Measurements from ENCODE around the gene DNMT3L.
"Not testable (repeated sequence)": the region's sequence is repeated elsewhere in the genome, so short reads cannot be mapped to it uniquely, and the experiment has no call there.

DNMT3L gene
- 0 reads per million in 3 experiments for total RNA-seq

GRCh38 chr21:44261675-44262295 is at the start of gene DNMT3L:
TSS of gene DNMT3L (minus strand) at chr21:44261897. CDS start at chr21:44261259, 638 bp downstream.
- no peak for DNase-seq

GRCh38 chr21:44310628-44311507 is 49.2 kb upstream of the DNMT3L start:
- DNase-seq: no peak

GRCh38 chr21:44306936-44307704 is 45.4 kb upstream of the DNMT3L start:
- no peak for DNase-seq

- no peak for DNase-seq
Measured at GRCh38 chr21:44305691-44306090, 44.0 kb upstream of the DNMT3L start.

- DNase-seq: peak; percentile 34
Measured at GRCh38 chr21:44304877-44305293, 43.2 kb upstream of the DNMT3L start.

- DNase-seq: no peak
Measured at GRCh38 chr21:44304011-44304616, 42.4 kb upstream of the DNMT3L start.

- DNase-seq: no peak
Measured at GRCh38 chr21:44303490-44303981, 41.8 kb upstream of the DNMT3L start.

- not testable (repeated sequence) for DNase-seq
Measured at GRCh38 chr21:44302573-44303401, 41.1 kb upstream of the DNMT3L start.

GRCh38 chr21:44301961-44302406 is 40.3 kb upstream of the DNMT3L start:
- DNase-seq: no peak

GRCh38 chr21:44301141-44301540 is 39.4 kb upstream of the DNMT3L start:
- DNase-seq: no peak

- peak; percentile 44 for DNase-seq
Measured at GRCh38 chr21:44300262-44300959, 38.7 kb upstream of the DNMT3L start.

GRCh38 chr21:44299458-44300261 is 38.0 kb upstream of the DNMT3L start, which contains the start of gene PFKL:
TSS of gene PFKL (plus strand) at chr21:44300053. CDS start at chr21:44300106, 53 bp downstream.
- DNase-seq: peak; percentile 39

GRCh38 chr21:44299085-44299457 is 37.4 kb upstream of the DNMT3L start:
- DNase-seq: peak; percentile 22

GRCh38 chr21:44298301-44298700 is 36.6 kb upstream of the DNMT3L start:
- DNase-seq: no peak

- DNase-seq: peak; percentile 69
Measured at GRCh38 chr21:44297525-44298290, 36.0 kb upstream of the DNMT3L start.

- no peak for DNase-seq
Measured at GRCh38 chr21:44296916-44297315, 35.2 kb upstream of the DNMT3L start.

- no peak for DNase-seq
Measured at GRCh38 chr21:44296103-44296519, 34.4 kb upstream of the DNMT3L start.

GRCh38 chr21:44295646-44296045 is 33.9 kb upstream of the DNMT3L start:
- no peak for DNase-seq

GRCh38 chr21:44295163-44295573 is 33.5 kb upstream of the DNMT3L start:
- DNase-seq: no peak

Measured in central memory CD4-positive, alpha-beta T cell (primary cell).